Measurements from ENCODE around the gene NKRF. TPM values are rescaled to one million over a fixed set of nuclear protein-coding genes. Genes with fewer than 3 reads are reported as not detected.

The NKRF gene
- 1 to 10 TPM; 3.0 to 4.4 (median 4.0) TPM for total RNA-seq
- long read RNA-seq, result 0 reads

GRCh38 chrX:119606280-119607017, at the start of gene NKRF:
Gene NKRF, minus strand, starts transcription at chrX:119606424.
- Histone ChIP-seq H3K9me3 (no peaks in the 10 kb centered on the region), H3K27ac (peak within 1 kb of the TSS; percentile 72 to 95 (median 90)), H3K36me3 (no peaks in the 10 kb centered on the region), H3K27me3 (no peaks in the 10 kb centered on the region), H3K4me3 (peak within 1 kb of the TSS; percentile 65 to 70 (median 66)), H3K4me1 (no peaks in the 10 kb centered on the region)
- ATAC-seq (peak; percentile 92 to 97 (median 94)), DNase-seq (peak; percentile 91 to 93 (median 92))
- WGBS (ENCODE audit: insufficient coverage, low coverage, low lambda C conversion rate, missing lambda C conversion rate), result 28% methylated on average over 27 of the region's 46 CpGs
- TF ChIP-seq CTCF (IDR thresholded peaks at IDR 0.05) (no peak), POLR2A (IDR thresholded peaks at IDR 0.05) (peak; percentile 78)
- intact Hi-C loops (cut with DNase I), result no loop called here

- peak in 1 of 4 donors; percentile 44 for ATAC-seq
- H3K4me1 ChIP-seq, result no peaks in the 10 kb centered on the region
- H3K9me3 ChIP-seq, result no peaks in the 10 kb centered on the region
- H3K36me3 ChIP-seq, result peaks cover 0 to 3% (median 2%) of the 10 kb centered on the region in 4 donors
- no peaks in the 10 kb centered on the region for H3K27me3 ChIP-seq
- DNase-seq, result no peak
- H3K27ac ChIP-seq, result no peak overlapping the region
- 54% methylated on average over 6 of the region's 6 CpGs for WGBS (ENCODE audit: insufficient coverage, low coverage, low lambda C conversion rate, missing lambda C conversion rate)
- intact Hi-C loops (cut with DNase I), result no loop called here
- TF ChIP-seq CTCF (IDR thresholded peaks at IDR 0.05), result no peak
- no peak for TF ChIP-seq POLR2A (IDR thresholded peaks at IDR 0.05)
- no peak overlapping the region for H3K4me3 ChIP-seq
Observed at GRCh38 chrX:119655125-119655524, 48.9 kb upstream of the NKRF start.

GRCh38 chrX:119654112-119654531, 47.9 kb upstream of the NKRF start:
- Histone ChIP-seq H3K4me1 (no peaks in the 10 kb centered on the region), H3K4me3 (no peak overlapping the region), H3K9me3 (no peaks in the 10 kb centered on the region), H3K36me3 (peaks cover 0 to 3% (median 2%) of the 10 kb centered on the region in 4 donors), H3K27ac (no peak overlapping the region), H3K27me3 (no peaks in the 10 kb centered on the region)
- intact Hi-C loops (cut with DNase I), result no loop called here
- DNase-seq (no peak), ATAC-seq (peak in 2 of 4 donors; percentile 32 to 46)
- 43% methylated on average over 4 of the region's 8 CpGs for WGBS (ENCODE audit: insufficient coverage, low coverage, low lambda C conversion rate, missing lambda C conversion rate)
- TF ChIP-seq POLR2A (IDR thresholded peaks at IDR 0.05) (no peak), CTCF (IDR thresholded peaks at IDR 0.05) (no peak)

GRCh38 chrX:119648421-119648775, 42.2 kb upstream of the NKRF start:
- Histone ChIP-seq H3K36me3 (peaks cover 0 to 3% (median under 1%) of the 10 kb centered on the region in 4 donors), H3K4me1 (no peaks in the 10 kb centered on the region), H3K4me3 (no peak overlapping the region), H3K9me3 (no peaks in the 10 kb centered on the region), H3K27ac (no peak overlapping the region), H3K27me3 (no peaks in the 10 kb centered on the region)
- TF ChIP-seq POLR2A (IDR thresholded peaks at IDR 0.05), result no peak
- TF ChIP-seq CTCF (IDR thresholded peaks at IDR 0.05), result no peak
- WGBS (ENCODE audit: insufficient coverage, low coverage, low lambda C conversion rate, missing lambda C conversion rate), result 61% methylated on average over 6 of the region's 6 CpGs
- DNase-seq (no peak), ATAC-seq (no peak)
- intact Hi-C loops (cut with DNase I), result no loop called here

All from right lobe of liver (tissue), 6 donors.